ENCODE data around the gene RAB36. TPM values are rescaled to one million over a fixed set of nuclear protein-coding genes. Genes with fewer than 3 reads are reported as not detected.

Gene RAB36
- polyA plus RNA-seq, 1 of the 3 experiments (the other 2 are of a cell fraction): 6.6 TPM

DNA sequence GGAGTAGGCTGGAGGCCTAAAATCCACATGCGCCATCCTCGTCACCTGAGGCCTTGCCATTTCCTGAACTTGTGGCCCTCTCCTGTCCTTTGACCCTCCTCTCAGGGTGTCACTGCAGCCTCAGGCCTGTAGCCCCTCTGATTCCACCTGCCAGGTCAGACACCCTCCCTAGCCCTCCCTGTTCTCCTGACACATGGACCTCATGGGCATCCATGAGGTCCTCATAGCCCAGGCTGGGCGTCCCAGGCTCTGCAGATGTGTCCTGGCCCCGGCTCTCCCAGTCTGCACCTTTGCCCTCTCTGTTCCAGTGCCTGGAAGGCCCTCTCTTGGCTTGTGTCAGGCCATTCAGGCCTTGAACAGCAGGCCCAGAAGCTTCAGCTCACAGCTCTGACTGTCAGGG lies 15.8 kb downstream of the RAB36 start:
- no peaks in the 10 kb centered on the region for H3K27me3 ChIP-seq (ENCODE audit: insufficient read depth)
- no peaks in the 10 kb centered on the region for H3F3A ChIP-seq (replicated peaks; ENCODE audit: insufficient read depth)
- no peak overlapping the region for H3K9ac ChIP-seq
- 90% methylated on average over 2 of the region's 4 CpGs for WGBS (ENCODE audit: low lambda C conversion rate)
- TF ChIP-seq RCOR1 (IDR thresholded peaks at IDR 0.05; ENCODE audit: low read length) (no peak), PBX3 (IDR thresholded peaks at IDR 0.05) (no peak), MXI1 (IDR thresholded peaks at IDR 0.05; ENCODE audit: low read depth, low read length) (no peak), NRF1 (IDR thresholded peaks at IDR 0.05; ENCODE audit: low read depth, low read length) (no peak), TAF1 (IDR thresholded peaks at IDR 0.05; ENCODE audit: borderline replicate concordance, low read depth, low read length) (no peak), SIN3A (IDR thresholded peaks at IDR 0.05; ENCODE audit: borderline replicate concordance, low read depth, low read length) (no peak), FOXM1 (IDR thresholded peaks at IDR 0.05; ENCODE audit: low read depth) (no peak), POLR2AphosphoS5 (IDR thresholded peaks at IDR 0.05; ENCODE audit: low read depth, low read length) (no peak), GATA2 (CRISPR knock-in tag; IDR thresholded peaks at IDR 0.05) (no peak), CHD2 (IDR thresholded peaks at IDR 0.05; ENCODE audit: low read length, partially characterized antibody) (no peak), EZH2phosphoT487 (IDR thresholded peaks at IDR 0.05; ENCODE audit: borderline replicate concordance, low read depth) (no peak), TEAD4 (IDR thresholded peaks at IDR 0.05; ENCODE audit: borderline replicate concordance, insufficient read depth) (no peak), GABPA (IDR thresholded peaks at IDR 0.05; ENCODE audit: low read depth) (no peak)
- TF ChIP-seq, protein P1, sequence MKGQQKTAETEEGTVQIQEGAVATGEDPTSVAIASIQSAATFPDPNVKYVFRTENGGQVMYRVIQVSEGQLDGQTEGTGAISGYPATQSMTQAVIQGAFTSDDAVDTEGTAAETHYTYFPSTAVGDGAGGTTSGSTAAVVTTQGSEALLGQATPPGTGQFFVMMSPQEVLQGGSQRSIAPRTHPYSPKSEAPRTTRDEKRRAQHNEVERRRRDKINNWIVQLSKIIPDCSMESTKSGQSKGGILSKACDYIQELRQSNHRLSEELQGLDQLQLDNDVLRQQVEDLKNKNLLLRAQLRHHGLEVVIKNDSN (IDR thresholded peaks at IDR 0.05; ENCODE audit: borderline replicate concordance, low read depth): no peak
- H2AFZ ChIP-seq (ENCODE audit: low read depth): no peak overlapping the region
- no peak for DNase-seq
- POLR2A ChIA-PET: no interaction called here
- no peaks in the 10 kb centered on the region for H3K79me2 ChIP-seq (ENCODE audit: insufficient read depth)
- no peaks in the 10 kb centered on the region for H3K9me3 ChIP-seq
- H4K20me1 ChIP-seq (ENCODE audit: insufficient read depth): no peaks in the 10 kb centered on the region
- H3K4me1 ChIP-seq (ENCODE audit: control insufficient read depth in 1 of 2, insufficient read depth in 2 of 2, low read depth in 1 of 2, low read length in 1 of 2): peaks cover 0 to 7% of the 10 kb centered on the region in 2 experiments; a peak in 1 of 4 replicates
- CTCF ChIA-PET: interaction anchor here (0.9 to 1.0 kb wide), 2 partner anchors 13 to 202 kb away, joined by 3 read pairs; no protein-coding TSS in a partner anchor
- H3K36me3 ChIP-seq (replicated peaks in 1 of 2; ENCODE audit: control insufficient read depth in 1 of 2, insufficient read depth in 2 of 2, low read length in 1 of 2): no peaks in the 10 kb centered on the region
- H3K9me2 ChIP-seq: no peaks in the 10 kb centered on the region
- H3K27ac ChIP-seq (ENCODE audit: low read depth in 2 of 2, low read length in 1 of 2): no peak overlapping the region
- no peak overlapping the region for H3K4me2 ChIP-seq
- H3K4me3 ChIP-seq (ENCODE audit: low read depth in 2 of 2, low read length in 1 of 2): no peak overlapping the region

DNA sequence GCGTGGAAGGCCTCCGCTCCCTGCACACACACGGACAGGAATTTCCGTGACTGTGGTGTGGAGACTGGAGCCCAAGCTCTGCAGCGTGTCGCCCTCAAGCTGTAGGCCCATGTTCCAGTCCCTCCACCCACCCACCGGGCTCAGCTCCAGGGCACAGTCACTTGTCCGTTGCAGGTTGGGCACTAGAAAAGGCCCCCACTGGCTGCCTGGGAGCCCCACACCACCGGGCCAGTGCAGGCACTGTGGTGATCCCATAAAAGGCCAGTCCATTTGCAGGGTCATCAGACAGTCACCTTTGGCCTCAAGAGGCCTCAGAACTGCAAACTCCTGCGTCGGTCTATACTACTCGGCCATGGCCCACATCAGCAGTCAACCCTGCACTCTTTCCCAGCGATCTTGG lies 16.3 kb downstream of the RAB36 start:
- POLR2A ChIA-PET: no interaction called here
- H3K4me2 ChIP-seq: no peak overlapping the region
- H3F3A ChIP-seq (replicated peaks; ENCODE audit: insufficient read depth): no peaks in the 10 kb centered on the region
- no peak overlapping the region for H3K9ac ChIP-seq
- no peaks in the 10 kb centered on the region for H3K27me3 ChIP-seq (ENCODE audit: insufficient read depth)
- no peak overlapping the region for H3K4me3 ChIP-seq (ENCODE audit: low read depth in 2 of 2, low read length in 1 of 2)
- 100% methylated on average over 7 of the region's 13 CpGs for WGBS (ENCODE audit: low lambda C conversion rate)
- H2AFZ ChIP-seq (ENCODE audit: low read depth): no peak overlapping the region
- no peaks in the 10 kb centered on the region for H4K20me1 ChIP-seq (ENCODE audit: insufficient read depth)
- no peaks in the 10 kb centered on the region for H3K9me2 ChIP-seq
- no peak for TF ChIP-seq IRF3 (IDR thresholded peaks at IDR 0.05; ENCODE audit: low read depth, low read length)
- TF ChIP-seq PBX3 (IDR thresholded peaks at IDR 0.05): no peak
- TF ChIP-seq, protein P2, sequence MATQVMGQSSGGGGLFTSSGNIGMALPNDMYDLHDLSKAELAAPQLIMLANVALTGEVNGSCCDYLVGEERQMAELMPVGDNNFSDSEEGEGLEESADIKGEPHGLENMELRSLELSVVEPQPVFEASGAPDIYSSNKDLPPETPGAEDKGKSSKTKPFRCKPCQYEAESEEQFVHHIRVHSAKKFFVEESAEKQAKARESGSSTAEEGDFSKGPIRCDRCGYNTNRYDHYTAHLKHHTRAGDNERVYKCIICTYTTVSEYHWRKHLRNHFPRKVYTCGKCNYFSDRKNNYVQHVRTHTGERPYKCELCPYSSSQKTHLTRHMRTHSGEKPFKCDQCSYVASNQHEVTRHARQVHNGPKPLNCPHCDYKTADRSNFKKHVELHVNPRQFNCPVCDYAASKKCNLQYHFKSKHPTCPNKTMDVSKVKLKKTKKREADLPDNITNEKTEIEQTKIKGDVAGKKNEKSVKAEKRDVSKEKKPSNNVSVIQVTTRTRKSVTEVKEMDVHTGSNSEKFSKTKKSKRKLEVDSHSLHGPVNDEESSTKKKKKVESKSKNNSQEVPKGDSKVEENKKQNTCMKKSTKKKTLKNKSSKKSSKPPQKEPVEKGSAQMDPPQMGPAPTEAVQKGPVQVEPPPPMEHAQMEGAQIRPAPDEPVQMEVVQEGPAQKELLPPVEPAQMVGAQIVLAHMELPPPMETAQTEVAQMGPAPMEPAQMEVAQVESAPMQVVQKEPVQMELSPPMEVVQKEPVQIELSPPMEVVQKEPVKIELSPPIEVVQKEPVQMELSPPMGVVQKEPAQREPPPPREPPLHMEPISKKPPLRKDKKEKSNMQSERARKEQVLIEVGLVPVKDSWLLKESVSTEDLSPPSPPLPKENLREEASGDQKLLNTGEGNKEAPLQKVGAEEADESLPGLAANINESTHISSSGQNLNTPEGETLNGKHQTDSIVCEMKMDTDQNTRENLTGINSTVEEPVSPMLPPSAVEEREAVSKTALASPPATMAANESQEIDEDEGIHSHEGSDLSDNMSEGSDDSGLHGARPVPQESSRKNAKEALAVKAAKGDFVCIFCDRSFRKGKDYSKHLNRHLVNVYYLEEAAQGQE (IDR thresholded peaks at IDR 0.05; ENCODE audit: low read depth, low read length): no peak
- no peak for TF ChIP-seq CTCF (IDR thresholded peaks at IDR 0.05)
- H3K9me3 ChIP-seq: no peaks in the 10 kb centered on the region
- no peaks in the 10 kb centered on the region for H3K36me3 ChIP-seq (replicated peaks in 1 of 2; ENCODE audit: control insufficient read depth in 1 of 2, insufficient read depth in 2 of 2, low read length in 1 of 2)
- H3K27ac ChIP-seq (ENCODE audit: low read depth in 2 of 2, low read length in 1 of 2): no peak overlapping the region
- no peak for DNase-seq
- H3K79me2 ChIP-seq (ENCODE audit: insufficient read depth): no peaks in the 10 kb centered on the region
- CTCF ChIA-PET: interaction anchor here (0.9 to 2.6 kb wide), 3 partner anchors 13 to 203 kb away, joined by 3 to 11 read pairs (median 3); no protein-coding TSS in a partner anchor
- H3K4me1 ChIP-seq (ENCODE audit: control insufficient read depth in 1 of 2, insufficient read depth in 2 of 2, low read depth in 1 of 2, low read length in 1 of 2): peaks cover 0 to 7% of the 10 kb centered on the region in 2 experiments; a peak in 1 of 4 replicates

Data from SK-N-SH (cell line).